IPS-NIHi7 (cell line): ENCODE measurements around the gene TRH.
"Not testable (repeated sequence)": the region's sequence is repeated elsewhere in the genome, so short reads cannot be mapped to it uniquely, and the experiment has no call there.

ENCODE experiments used
- DNase-seq: peaks from one replicate; pipeline ENCODE4 v3.0.0; 2012; ENCODE audit warnings: mixed read lengths; ENCODE audit errors: extremely low spot score

TRH gene

GRCh38 chr3:130010556-130010955 is 36.0 kb downstream of the TRH start:
- DNase-seq: no peak

- DNase-seq: not testable (repeated sequence)
Observed at GRCh38 chr3:130012108-130012507, 37.6 kb downstream of the TRH start.

- DNase-seq: not testable (repeated sequence)
Observed at GRCh38 chr3:130013246-130013645, 38.7 kb downstream of the TRH start.

GRCh38 chr3:130014526-130014925 is 40.0 kb downstream of the TRH start:
- DNase-seq: no peak

GRCh38 chr3:130017661-130018060 is 43.1 kb downstream of the TRH start:
- not testable (repeated sequence) for DNase-seq

- not testable (repeated sequence) for DNase-seq
Observed at GRCh38 chr3:130026146-130026829, 51.8 kb downstream of the TRH start.

GRCh38 chr3:130027437-130027836 is 52.9 kb downstream of the TRH start:
- DNase-seq: not testable (repeated sequence)
